AG09309 (cell line): Measurements from ENCODE around the gene HTT.

Experiments
- DNase-seq: peaks from one replicate; pipeline ENCODE4 v3.0.0-alpha.2; 2010; ENCODE audit warnings: low read depth
- H3K4me3 ChIP-seq: 2 replicates; pipeline ENCODE4 v1.5.1; 2011; ENCODE audit warnings: mild to moderate bottlenecking, low read depth, low read length, moderate library complexity; ENCODE audit not compliant: control insufficient read depth
- TF ChIP-seq, protein P1 (sequence below): IDR thresholded peaks from 2 replicates; pipeline ENCODE4 v1.5.1; 2011; ENCODE audit warnings: mild to moderate bottlenecking, low read depth, low read length, inconsistent platforms; ENCODE audit not compliant: insufficient read depth, control insufficient read depth; ENCODE audit errors: missing control alignments

The HTT gene

GRCh38 chr4:3177426-3177825 lies 102.9 kb downstream of the HTT start:
- no peak for DNase-seq
- TF ChIP-seq, protein P1, sequence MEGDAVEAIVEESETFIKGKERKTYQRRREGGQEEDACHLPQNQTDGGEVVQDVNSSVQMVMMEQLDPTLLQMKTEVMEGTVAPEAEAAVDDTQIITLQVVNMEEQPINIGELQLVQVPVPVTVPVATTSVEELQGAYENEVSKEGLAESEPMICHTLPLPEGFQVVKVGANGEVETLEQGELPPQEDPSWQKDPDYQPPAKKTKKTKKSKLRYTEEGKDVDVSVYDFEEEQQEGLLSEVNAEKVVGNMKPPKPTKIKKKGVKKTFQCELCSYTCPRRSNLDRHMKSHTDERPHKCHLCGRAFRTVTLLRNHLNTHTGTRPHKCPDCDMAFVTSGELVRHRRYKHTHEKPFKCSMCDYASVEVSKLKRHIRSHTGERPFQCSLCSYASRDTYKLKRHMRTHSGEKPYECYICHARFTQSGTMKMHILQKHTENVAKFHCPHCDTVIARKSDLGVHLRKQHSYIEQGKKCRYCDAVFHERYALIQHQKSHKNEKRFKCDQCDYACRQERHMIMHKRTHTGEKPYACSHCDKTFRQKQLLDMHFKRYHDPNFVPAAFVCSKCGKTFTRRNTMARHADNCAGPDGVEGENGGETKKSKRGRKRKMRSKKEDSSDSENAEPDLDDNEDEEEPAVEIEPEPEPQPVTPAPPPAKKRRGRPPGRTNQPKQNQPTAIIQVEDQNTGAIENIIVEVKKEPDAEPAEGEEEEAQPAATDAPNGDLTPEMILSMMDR, result no peak
- no peak overlapping the region for H3K4me3 ChIP-seq

- no peak for DNase-seq
- TF ChIP-seq, protein P1, result no peak
- H3K4me3 ChIP-seq, result no peak overlapping the region
Measured at GRCh38 chr4:3177905-3178304, 103.4 kb downstream of the HTT start.

- DNase-seq, result no peak
- TF ChIP-seq, protein P1, result no peak
- no peak overlapping the region for H3K4me3 ChIP-seq
Measured at GRCh38 chr4:3178351-3178750, 103.9 kb downstream of the HTT start.

DNA sequence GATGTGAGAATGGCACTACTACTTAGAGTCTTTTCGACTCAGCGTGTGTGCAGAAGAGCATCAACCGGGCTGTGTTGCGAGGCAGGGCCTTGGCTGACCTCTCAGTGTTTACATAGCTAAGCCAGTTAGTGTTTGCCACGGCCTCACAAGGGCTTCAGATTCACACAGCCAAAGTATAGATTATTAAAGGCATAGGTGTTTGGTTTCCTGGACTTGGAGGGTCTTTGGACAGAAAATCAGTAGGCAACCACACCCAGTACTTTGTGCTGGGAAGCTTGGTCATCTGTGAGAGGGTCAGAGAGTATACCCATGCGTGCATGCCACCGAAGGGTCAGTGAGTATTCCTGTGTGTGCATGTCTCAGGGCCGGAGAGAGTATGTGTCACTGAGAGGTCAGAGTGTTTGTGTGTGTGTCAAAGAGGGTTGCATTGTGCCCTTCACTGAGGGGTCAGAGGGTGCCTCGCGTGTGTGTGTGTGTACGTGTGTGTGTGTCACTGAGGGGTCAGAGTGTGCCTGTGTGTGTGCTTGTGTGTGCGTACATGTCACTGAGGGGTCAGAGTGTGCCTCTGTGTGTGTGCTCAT lies 104.7 kb downstream of the HTT start:
- DNase-seq, result no peak
- no peak overlapping the region for H3K4me3 ChIP-seq
- TF ChIP-seq, protein P1, result no peak

GRCh38 chr4:3183008-3183407 lies 108.5 kb downstream of the HTT start:
- no peak overlapping the region for H3K4me3 ChIP-seq
- TF ChIP-seq, protein P1, result no peak
- no peak for DNase-seq

DNA sequence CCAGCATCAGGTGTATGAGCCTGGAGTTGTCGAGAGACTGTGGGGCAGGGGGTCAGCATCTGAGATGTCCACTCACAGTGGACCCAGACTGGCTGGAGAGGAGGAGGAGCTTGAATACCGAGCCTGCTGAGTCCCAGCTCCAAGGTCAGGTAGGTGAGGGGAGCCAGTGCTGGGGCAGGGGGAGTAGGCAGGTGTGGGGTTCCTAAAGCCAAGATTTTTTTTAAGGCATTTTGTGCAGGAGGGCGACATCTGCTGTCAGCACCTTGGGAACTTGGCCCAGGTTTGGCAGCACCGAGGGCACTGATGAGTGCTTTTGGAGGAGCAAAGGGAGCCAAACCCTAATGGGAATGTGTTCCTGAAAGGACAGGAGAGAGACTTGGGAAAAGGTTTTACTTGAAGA lies 110.2 kb downstream of the HTT start:
- TF ChIP-seq, protein P1, result no peak
- DNase-seq, result no peak

GRCh38 chr4:3186609-3187008 lies 112.1 kb downstream of the HTT start:
- H3K4me3 ChIP-seq, result no peak overlapping the region
- TF ChIP-seq, protein P1, result no peak
- DNase-seq, result no peak

More for the DNA sequence above, 110.2 kb downstream of the HTT start:
- no peak overlapping the region for H3K4me3 ChIP-seq
